ENCODE data around the gene AQP1.

Gene AQP1

GRCh38 chr7:30884881-30885280 is 26.8 kb upstream of the AQP1 start:
- DNase-seq (ENCODE audit: low read depth): no peak

GRCh38 chr7:30886608-30887011 is 25.0 kb upstream of the AQP1 start:
- no peak for DNase-seq (ENCODE audit: low read depth)

- DNase-seq (ENCODE audit: low read depth): no peak
These were observed 24.2 kb upstream of the AQP1 start for GRCh38 chr7:30887464-30887872.

GRCh38 chr7:30888747-30889146 is 22.9 kb upstream of the AQP1 start:
- DNase-seq (ENCODE audit: low read depth): no peak

GRCh38 chr7:30890226-30890625 is 21.4 kb upstream of the AQP1 start:
- no peak for DNase-seq (ENCODE audit: low read depth)

GRCh38 chr7:30893357-30893756 is 18.3 kb upstream of the AQP1 start:
- no peak for DNase-seq (ENCODE audit: low read depth)

- no peak for DNase-seq (ENCODE audit: low read depth)
These were observed 17.6 kb upstream of the AQP1 start for GRCh38 chr7:30894009-30894408.

- DNase-seq (ENCODE audit: low read depth): no peak
These were observed 16.6 kb upstream of the AQP1 start for GRCh38 chr7:30894866-30895605.

GRCh38 chr7:30896036-30896435 is 15.6 kb upstream of the AQP1 start:
- no peak for DNase-seq (ENCODE audit: low read depth)

GRCh38 chr7:30896783-30897637 is 14.6 kb upstream of the AQP1 start:
- DNase-seq (ENCODE audit: low read depth): no peak

- DNase-seq (ENCODE audit: low read depth): no peak
These were observed 13.9 kb upstream of the AQP1 start for GRCh38 chr7:30897770-30898169.

- no peak for DNase-seq (ENCODE audit: low read depth)
These were observed 13.2 kb upstream of the AQP1 start for GRCh38 chr7:30898411-30898810.

- no peak for DNase-seq (ENCODE audit: low read depth)
These were observed 12.6 kb upstream of the AQP1 start for GRCh38 chr7:30899066-30899465.

- no peak for DNase-seq (ENCODE audit: low read depth)
These were observed 12.0 kb upstream of the AQP1 start for GRCh38 chr7:30899630-30900029.

- DNase-seq (ENCODE audit: low read depth): no peak
These were observed 11.6 kb upstream of the AQP1 start for GRCh38 chr7:30900053-30900452.

- no peak for DNase-seq (ENCODE audit: low read depth)
These were observed 10.8 kb upstream of the AQP1 start for GRCh38 chr7:30900803-30901362.

- no peak for DNase-seq (ENCODE audit: low read depth)
These were observed 9.8 kb upstream of the AQP1 start for GRCh38 chr7:30901856-30902255.

- DNase-seq (ENCODE audit: low read depth): no peak
These were observed 9.2 kb upstream of the AQP1 start for GRCh38 chr7:30902466-30902865.

- DNase-seq (ENCODE audit: low read depth): no peak
These were observed 8.5 kb upstream of the AQP1 start for GRCh38 chr7:30903146-30903545.

GRCh38 chr7:30904561-30904960 is 7.1 kb upstream of the AQP1 start:
- no peak for DNase-seq (ENCODE audit: low read depth)

GRCh38 chr7:30905078-30906012 is 6.3 kb upstream of the AQP1 start:
- no peak for DNase-seq (ENCODE audit: low read depth)

GRCh38 chr7:30906014-30906413 is 5.6 kb upstream of the AQP1 start:
- no peak for DNase-seq (ENCODE audit: low read depth)
